Activated naive CD8-positive, alpha-beta T cell treated with anti-CD3 and anti-CD28 coated beads, Interleukin-2, amount 50 U/mL, for 16 hours (primary cell): ENCODE data around the gene C10orf53.

ENCODE experiments used
- DNase-seq: peaks from one replicate; pipeline ENCODE4 v3.0.0-alpha.2; 2020; ENCODE audit warnings: low read depth, low spot score

Gene C10orf53

DNA sequence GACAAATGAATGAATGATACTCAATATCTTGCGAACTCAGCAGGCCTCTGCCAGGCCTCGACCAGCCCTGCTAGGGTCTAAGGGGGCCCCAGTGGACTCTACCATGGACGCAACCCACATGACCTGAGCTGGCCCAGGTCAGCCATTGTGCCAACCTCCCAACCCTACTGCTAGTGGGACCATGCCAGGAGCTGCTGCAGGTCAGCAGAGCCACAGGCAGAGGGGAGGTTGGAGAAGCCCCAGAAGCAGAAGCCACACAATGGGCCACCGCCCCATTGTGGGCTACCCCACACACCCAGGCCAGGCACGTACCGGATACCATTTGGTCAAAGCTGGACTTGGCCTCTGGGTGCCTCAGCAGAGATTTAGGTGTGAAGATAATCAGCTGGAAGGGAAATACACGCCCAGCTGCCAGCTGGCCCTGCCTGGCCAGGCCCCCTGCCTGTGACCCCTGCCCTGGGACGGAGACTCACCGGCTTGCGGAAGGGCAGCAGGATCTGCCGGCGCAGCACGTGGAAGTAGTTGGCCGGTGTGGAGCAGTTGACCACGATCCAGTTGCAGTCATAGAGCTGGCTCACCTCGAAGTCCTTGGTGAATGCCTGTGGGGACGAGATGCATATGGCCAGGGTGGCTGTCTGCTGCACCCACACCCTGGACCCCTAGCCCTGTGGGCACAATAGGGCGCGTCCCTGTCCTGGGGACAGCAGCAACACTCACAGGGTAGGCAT is 58.2 kb downstream of the C10orf53 start:
- no peak for DNase-seq

DNA sequence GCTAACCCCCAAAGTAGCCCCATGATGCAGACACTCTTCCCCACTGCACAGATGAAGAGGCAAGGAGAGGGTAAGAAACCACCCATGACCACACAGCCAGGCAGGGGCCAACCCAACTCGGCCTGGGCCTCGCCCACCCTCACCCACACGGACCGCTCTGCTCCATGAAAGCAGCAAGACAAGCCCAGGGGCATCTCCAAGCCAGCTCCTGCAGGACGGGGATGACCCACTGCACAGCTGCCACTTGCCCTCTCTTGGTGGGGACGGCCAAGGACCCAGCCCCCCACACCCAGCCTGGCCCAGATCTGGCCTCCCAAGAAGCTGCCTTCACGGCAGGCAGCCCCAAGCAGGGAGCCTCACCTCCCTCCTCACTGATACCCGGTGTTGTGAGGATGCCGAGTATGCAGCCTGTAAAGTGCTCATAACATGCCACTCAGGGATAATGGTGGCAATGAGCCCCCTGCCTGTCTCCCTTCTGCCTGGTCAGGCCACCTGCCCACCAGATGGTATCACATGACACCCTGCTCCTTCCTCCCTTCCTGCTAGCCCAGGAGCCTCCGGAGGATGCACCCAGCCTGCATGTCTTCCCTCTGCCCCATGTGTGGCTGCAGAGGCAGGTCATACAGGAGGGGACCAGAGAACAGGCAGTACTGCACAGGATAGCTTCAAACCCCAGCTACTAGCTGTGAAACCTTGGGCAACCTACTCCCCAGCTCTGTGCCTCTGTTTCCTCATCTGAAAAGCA is 59.3 kb downstream of the C10orf53 start:
- DNase-seq = no peak

DNA sequence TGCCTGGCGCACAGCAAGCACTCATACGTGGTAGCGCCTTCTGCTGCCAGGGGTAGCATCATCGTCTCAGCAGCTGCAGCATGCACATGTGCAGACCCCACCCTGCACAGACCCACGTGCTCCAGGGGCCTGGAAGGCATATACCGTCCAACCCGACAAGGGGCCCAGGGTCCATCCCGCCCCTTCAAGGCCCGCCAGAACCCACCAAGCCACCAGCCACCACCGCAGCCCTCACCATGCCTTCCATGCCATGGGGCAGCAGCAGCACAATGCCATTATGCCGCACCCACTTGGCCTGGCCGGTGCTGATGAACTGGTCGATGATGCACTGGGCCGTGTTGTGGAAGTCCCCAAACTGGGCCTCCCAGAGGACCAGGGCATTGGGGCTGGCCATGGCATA is 60.0 kb downstream of the C10orf53 start:
- DNase-seq = no peak

DNA sequence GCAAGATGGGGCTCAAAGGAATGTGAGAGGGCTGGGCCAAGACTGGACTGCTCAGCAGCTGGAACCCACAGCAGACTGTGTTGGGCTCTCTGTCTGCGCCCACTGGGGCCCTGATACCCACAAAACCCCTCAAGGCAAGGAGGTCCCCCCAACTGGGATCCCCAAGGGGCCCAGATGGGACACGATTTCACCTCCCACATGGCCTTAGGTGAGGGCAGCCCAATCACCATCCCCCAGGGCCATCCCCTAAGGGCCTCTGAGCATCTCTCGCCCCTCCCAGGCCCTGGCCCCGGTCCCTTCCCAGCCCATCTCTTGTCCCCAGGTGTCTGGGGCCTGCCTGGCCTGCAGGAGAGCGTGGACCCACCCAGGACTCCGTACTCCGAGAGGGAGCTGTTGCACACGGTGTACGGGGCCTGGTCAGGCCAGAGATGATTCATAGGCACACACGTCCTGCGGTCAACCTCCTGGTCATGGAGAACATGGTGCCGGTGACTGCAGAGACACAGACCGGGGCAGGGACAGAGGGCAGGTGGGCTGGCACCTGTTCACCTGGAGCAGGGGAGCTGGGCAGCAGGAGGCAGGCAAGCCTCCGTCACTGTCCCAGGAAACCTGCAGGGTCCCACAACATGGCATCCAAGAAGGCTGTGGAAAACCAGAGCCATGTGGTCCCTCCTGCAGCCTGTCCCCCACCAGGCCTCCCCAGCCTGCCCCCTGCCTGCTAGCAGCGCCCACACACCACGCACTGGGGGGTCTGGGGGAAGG is 61.1 kb downstream of the C10orf53 start:
- DNase-seq = no peak

DNA sequence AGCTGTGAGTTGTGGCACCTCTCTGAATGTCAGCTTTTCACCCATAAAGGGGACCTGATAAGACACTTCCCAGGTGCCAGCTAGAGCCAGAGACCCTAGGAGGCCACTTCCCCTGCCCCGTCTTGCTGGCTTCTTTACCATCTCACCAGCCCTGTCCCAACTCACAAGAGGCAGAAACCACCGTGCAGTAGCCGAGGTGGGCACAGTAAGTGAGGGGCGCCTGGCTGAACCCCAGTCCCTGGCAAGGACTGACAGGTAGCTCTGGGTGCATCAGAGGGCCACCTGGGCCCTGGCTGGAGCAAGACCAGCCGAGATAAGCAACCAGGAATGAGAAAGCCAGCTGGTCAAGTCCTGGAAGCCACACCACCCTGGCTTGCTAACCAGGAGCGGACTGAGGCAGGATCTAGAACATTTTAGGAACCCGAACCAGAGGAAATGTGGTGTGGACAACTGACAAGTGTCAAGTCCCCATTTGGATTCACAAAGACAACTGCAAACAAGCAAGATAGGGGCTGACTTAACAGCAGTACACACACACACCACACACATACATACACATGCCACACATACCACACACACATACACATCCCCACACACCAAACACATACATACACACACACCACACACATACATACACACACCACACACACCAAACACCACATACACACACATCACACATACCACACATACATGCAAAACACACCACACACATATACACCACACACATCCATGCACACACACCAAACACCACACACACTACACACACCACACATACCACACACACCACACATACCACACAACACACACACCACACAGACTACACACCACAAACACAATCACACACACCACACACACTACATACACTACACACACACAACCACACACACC is 61.9 kb downstream of the C10orf53 start:
- DNase-seq = no peak

DNA sequence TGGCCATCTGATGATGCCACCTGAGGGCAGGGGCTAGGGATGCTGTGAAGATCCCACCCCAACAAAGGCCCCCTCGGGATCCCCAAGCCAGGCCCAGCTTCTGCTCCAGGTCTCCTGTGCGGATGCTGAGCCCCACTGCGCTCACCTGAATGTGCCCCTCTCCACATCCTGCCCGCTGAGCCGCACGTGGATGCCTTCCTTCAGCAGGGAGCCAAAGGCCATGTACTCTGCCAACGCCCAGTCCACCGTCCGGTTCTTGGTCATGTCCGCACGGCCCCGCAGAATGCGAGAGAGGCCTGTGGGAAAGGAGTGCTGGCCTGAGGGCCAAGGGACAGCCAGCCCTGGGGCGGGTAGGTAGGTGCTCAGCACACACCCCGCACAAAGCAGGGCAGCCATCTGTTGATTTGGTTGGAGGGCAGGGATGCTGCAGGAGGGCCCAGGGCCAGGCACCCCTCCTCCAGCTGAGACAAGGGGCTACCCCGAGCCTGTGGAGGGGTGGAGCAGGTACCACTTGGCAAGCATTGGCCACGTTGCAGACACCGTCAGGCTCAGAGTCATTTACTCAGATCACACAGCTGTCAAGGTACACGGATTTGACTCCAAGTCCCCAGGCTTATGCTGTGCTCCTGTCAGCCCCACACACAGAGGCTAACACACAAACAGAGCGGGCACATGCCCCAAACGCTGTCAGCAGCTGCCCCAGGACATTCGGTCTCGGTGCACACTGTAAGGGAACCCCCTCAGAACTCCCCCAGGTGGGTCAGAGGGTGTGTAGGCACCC is 63.4 kb downstream of the C10orf53 start:
- no peak for DNase-seq

GRCh38 chr10:49743464-49744075 is 64.1 kb downstream of the C10orf53 start:
- DNase-seq = no peak

DNA sequence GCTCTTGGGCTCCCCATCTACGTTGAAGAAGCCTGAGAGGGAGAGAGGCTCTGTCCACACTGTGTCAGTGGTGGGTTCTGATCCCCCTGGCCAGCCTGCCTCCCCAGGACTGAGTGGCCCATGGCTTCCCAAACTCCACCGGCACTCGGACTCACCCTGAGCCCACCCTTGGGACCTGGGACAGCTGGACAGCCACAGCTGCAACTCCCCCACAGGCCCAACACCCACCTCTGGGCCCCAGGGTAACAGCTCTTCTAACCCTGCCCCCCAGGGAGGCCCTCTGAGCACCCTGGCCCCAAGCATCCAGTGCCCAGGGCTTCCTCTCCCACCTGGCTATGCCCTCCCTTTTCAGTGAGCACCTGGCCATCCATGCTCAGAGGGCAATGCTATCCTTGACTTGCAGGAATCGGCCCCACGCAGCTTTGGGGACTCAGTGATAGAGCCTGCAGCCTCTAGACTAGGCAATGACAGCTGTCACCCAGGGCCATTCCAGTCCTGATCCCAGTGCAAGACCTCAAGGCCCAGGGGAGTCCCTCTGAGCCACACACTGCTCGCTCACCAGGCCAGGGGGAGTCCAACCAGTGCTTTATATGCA is 64.7 kb downstream of the C10orf53 start:
- no peak for DNase-seq

DNA sequence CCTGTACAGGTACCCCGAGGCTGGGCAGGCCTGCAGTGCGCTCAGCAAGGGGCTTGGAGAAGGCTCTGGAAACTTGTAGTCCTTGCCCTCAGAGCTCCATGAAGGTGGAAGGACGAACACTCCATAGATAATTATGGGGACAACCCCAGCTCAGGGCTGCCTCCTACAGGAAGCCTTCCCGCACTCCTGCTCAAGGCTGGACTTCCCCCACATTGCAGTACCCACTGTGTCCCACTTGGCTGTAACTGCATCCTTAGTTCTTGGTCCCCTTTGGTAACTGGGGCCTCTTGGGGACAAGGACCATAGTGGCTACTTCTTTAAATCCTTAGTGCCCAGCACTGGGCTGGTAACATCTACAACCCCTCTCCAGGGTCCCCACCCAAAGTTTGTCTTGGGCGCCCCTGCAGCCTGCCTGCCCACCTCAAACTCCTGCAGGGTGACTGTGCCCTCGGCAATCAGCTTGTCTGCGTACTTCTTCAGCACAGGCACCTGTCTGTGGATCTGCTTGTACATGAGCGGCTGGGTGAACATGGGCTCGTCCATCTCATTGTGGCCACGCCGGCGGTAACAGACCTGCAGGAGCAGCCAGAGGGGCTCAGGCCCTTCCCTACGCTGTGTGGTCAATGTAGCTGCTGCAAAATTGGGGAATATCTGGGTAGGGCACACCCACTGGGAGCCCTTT is 65.6 kb downstream of the C10orf53 start:
- DNase-seq = no peak

DNA sequence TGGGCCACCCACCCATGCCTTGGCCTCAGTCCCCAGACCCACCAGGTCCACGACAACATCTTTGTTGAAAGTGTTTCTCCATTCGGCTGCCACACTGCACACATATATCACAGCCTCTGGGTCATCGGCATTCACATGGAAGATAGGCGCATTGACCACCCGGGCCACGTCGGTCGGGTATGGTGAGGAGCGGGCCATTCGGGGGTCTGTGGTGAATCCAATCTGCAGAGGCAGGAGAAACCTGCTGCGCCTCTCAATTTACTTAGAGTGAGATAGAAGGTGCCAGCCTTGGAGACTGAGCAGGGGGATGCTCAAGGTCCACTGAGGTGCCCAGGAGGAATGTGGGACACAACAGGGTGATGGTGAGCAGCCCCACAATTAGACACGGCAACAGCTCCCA is 66.3 kb downstream of the C10orf53 start:
- no peak for DNase-seq

DNA sequence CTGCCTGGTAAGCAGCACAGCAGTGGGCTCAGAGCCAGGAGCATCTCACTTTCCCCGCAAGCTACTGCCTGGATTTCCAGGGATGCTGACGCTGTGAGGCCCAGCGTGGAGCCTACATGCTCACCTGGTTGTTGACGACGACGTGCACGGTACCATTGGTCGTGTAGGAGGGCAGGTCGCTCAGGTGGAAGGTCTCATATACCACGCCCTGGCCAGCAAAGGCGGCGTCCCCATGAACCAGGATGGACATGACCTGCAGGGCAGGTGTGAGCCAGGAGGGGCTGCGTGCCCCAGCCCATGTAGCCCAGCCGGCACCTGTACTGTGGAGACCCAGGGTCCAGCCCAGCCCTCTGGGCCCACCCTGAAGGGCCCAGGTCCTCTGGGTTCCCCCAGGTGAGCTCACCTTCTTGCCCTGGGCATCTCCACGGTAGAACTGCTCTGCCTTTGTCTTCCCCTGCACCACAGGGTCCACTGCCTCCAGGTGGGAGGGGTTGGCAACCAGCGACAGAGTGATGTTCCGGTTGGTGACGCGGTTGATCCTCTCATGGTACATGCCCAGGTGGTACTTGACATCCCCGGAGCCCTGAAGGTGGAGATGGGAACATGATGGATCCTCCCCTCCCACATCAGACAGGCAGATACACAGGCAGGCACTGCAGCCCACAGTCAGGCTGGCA is 67.3 kb downstream of the C10orf53 start:
- DNase-seq = no peak
